K562 (cell line): ENCODE measurements around the gene NACC1. TPM values are rescaled to one million over a fixed set of nuclear protein-coding genes. Genes with fewer than 3 reads are reported as not detected.
A peak's percentile ranks its signal among the peaks of the same experiment; 100 is the strongest.

Experiments
- CBX2 ChIP-seq: fragments of 200-600 bp; sonication (generic); IDR thresholded peaks from one replicate; pipeline ENCODE4 v1.6.1; 2012; ENCODE audit warnings: mild to moderate bottlenecking, low read length, inconsistent platforms; ENCODE audit not compliant: insufficient read depth, poor library complexity, severe bottlenecking
- CEBPG ChIP-seq, 3 experiments: fragments of 200-800 bp in 1 of 3; sonication (Bioruptor generic) in 1 of 3; sonication (generic) in 1 of 3; formaldehyde crosslinking in 1 of 3; IDR thresholded peaks in 2 of 3; conservative IDR thresholded peaks in 1 of 3; 2 replicates each; pipeline versions ENCODE4 v1.6.1 to v1.8.0; 2016 to 2022; ENCODE audit warnings: missing compliant biosample characterization in 2 of 3, missing genetic modification characterization in 2 of 3, mild to moderate bottlenecking in 1 of 3, missing genetic modification reagents in 1 of 3
- CHD1 ChIP-seq: fragments of 200-600 bp; sonication (generic); IDR thresholded peaks from one replicate; pipeline ENCODE4 v1.6.1; 2012; ENCODE audit warnings: mild to moderate bottlenecking, moderate library complexity, low read length, inconsistent platforms
- DPF2 ChIP-seq: fragments of 450-650 bp; IDR thresholded peaks from 2 replicates; pipeline ENCODE4 v1.6.1; 2016
- EGR1 ChIP-seq: fragments of 450-650 bp; conservative IDR thresholded peaks from 2 replicates; pipeline ENCODE4 v1.6.1; 2017; ENCODE audit warnings: mild to moderate bottlenecking
- ESRRA ChIP-seq: fragments of 450-650 bp; IDR thresholded peaks from 2 replicates; pipeline ENCODE4 v1.6.1; 2014; ENCODE audit warnings: low read depth, mild to moderate bottlenecking, moderate library complexity, borderline replicate concordance
- EZH2 ChIP-seq: IDR thresholded peaks from 2 replicates; pipeline ENCODE4 v1.6.1; 2012; ENCODE audit warnings: low read depth, mild to moderate bottlenecking, inconsistent platforms, low read length, borderline replicate concordance
- HDAC1 ChIP-seq, 2 experiments: fragments of 450-650 bp; IDR thresholded peaks; 2 replicates each; pipeline ENCODE4 v1.6.1; 2016 to 2017; ENCODE audit warnings: inconsistent platforms in 1 of 2, mild to moderate bottlenecking in 1 of 2, moderate library complexity in 1 of 2
- NCOA4 ChIP-seq: fragments of 450-650 bp; IDR thresholded peaks from 2 replicates; pipeline ENCODE4 v1.6.1; 2018; ENCODE audit warnings: mild to moderate bottlenecking; ENCODE audit not compliant: partially characterized antibody
- SIRT6 ChIP-seq: IDR thresholded peaks from one replicate; pipeline ENCODE4 v1.6.1; 2012; ENCODE audit warnings: low read depth, mild to moderate bottlenecking, control low read depth, inconsistent platforms, low read length, moderate library complexity
- ZNF165 ChIP-seq: fragments of 250-450 bp; sonication (Bioruptor Pico); IDR thresholded peaks from 2 replicates; pipeline ENCODE4 v1.4.0; 2020; ENCODE audit warnings: borderline replicate concordance
- polyA plus RNA-seq, 8 experiments: library from polyadenylated mRNA; depleted of rRNA in 4 of 8; stranded (reverse) in 5 of 8; unstranded in 3 of 8; fragments of >200 nt; fragmentation: Nextera tagmentation in 2 of 8; fragmentation: Illumina TruSeq in 1 of 8; extraction: Ambion mirVana in 2 of 8; extraction: Trizol in 1 of 8; gene quantifications; 2 replicates each; pipeline versions ENCODE4 v1.2.1 to v1.2.3, GENCODE V29; 2011 to 2014; ENCODE audit warnings: inconsistent platforms in 1 of 8, missing spikeins in 1 of 8
- total RNA-seq, 7 experiments: library from RNA; depleted of rRNA in 6 of 7; stranded (reverse); fragments of >200 nt in 6 of 7; fragmentation: Illumina TruSeq in 2 of 7; extraction: Trizol in 2 of 7; gene quantifications; 2 replicates each; pipeline versions ENCODE4 v1.2.1 to v1.2.3, GENCODE V29; 2011 to 2021; ENCODE audit warnings: low replicate concordance in 1 of 7
- TF ChIP-seq, protein P1 (sequence below): sonication (generic); formaldehyde crosslinking; IDR thresholded peaks from 2 replicates; pipeline ENCODE4 v1.8.0; 2023; ENCODE audit warnings: missing genetic modification reagents, mild to moderate bottlenecking, borderline replicate concordance
- TF ChIP-seq, protein P2 (sequence below): fragments of 450-650 bp; formaldehyde crosslinking; IDR thresholded peaks from 2 replicates; pipeline ENCODE4 v1.4.0; 2020; ENCODE audit warnings: mild to moderate bottlenecking, moderate library complexity
- TF ChIP-seq, protein P3 (sequence below): fragments of 250-450 bp; sonication (Bioruptor Pico); IDR thresholded peaks from 2 replicates; pipeline ENCODE4 v1.8.0; 2022; ENCODE audit warnings: inconsistent platforms, mild to moderate bottlenecking, moderate library complexity, borderline replicate concordance
- TF ChIP-seq, protein P4 (sequence below): fragments of 250-450 bp; sonication (Bioruptor Pico); IDR thresholded peaks from 2 replicates; pipeline ENCODE4 v1.4.0; 2020; ENCODE audit warnings: mild to moderate bottlenecking, moderate library complexity

Gene NACC1
- total and polyA plus RNA-seq, 9 of the 15 experiments (the other 6 are each of a cell fraction or from before 2014, with no cell fraction given) = 0.04 to 96.6 (median 25.8) TPM

DNA sequence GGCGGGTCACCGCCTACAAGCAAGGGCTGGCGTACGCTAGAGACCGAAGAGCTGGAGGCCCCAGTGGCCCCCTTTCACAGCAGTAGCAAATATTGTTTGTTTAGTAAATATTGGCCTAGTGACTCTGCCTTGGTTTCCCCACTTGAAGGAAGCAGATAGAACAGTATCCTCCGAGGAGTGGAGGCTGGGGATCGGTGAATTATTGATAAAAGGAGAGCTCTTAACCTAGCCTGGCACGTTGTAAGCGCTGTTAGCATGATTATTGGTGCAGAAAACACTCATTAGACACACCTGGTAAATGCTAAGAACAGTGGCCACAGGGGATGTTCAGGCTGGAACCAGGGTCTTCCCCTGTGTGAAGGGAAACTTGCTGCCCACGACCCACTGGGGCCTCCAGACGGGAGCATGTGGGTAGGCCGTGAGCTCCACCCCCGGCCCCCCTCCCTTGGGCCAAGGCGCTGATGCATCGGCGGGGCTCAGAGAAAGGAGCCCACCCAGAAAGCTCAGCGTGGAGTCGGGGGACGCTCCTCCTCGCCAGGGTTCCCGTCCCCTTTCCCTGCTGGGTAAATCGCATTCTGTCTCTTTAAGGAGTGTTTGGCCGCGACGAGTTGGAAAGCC, 34.4 kb downstream of the NACC1 start (continued):
- TF ChIP-seq, protein P1, sequence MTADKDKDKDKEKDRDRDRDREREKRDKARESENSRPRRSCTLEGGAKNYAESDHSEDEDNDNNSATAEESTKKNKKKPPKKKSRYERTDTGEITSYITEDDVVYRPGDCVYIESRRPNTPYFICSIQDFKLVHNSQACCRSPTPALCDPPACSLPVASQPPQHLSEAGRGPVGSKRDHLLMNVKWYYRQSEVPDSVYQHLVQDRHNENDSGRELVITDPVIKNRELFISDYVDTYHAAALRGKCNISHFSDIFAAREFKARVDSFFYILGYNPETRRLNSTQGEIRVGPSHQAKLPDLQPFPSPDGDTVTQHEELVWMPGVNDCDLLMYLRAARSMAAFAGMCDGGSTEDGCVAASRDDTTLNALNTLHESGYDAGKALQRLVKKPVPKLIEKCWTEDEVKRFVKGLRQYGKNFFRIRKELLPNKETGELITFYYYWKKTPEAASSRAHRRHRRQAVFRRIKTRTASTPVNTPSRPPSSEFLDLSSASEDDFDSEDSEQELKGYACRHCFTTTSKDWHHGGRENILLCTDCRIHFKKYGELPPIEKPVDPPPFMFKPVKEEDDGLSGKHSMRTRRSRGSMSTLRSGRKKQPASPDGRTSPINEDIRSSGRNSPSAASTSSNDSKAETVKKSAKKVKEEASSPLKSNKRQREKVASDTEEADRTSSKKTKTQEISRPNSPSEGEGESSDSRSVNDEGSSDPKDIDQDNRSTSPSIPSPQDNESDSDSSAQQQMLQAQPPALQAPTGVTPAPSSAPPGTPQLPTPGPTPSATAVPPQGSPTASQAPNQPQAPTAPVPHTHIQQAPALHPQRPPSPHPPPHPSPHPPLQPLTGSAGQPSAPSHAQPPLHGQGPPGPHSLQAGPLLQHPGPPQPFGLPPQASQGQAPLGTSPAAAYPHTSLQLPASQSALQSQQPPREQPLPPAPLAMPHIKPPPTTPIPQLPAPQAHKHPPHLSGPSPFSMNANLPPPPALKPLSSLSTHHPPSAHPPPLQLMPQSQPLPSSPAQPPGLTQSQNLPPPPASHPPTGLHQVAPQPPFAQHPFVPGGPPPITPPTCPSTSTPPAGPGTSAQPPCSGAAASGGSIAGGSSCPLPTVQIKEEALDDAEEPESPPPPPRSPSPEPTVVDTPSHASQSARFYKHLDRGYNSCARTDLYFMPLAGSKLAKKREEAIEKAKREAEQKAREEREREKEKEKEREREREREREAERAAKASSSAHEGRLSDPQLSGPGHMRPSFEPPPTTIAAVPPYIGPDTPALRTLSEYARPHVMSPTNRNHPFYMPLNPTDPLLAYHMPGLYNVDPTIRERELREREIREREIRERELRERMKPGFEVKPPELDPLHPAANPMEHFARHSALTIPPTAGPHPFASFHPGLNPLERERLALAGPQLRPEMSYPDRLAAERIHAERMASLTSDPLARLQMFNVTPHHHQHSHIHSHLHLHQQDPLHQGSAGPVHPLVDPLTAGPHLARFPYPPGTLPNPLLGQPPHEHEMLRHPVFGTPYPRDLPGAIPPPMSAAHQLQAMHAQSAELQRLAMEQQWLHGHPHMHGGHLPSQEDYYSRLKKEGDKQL (CRISPR knock-in tag) = no peak
- TF ChIP-seq DPF2 = no peak
- peak; percentile 28; the same call in 1 of the 2 replicates for TF ChIP-seq ESRRA
- TF ChIP-seq, protein P2, sequence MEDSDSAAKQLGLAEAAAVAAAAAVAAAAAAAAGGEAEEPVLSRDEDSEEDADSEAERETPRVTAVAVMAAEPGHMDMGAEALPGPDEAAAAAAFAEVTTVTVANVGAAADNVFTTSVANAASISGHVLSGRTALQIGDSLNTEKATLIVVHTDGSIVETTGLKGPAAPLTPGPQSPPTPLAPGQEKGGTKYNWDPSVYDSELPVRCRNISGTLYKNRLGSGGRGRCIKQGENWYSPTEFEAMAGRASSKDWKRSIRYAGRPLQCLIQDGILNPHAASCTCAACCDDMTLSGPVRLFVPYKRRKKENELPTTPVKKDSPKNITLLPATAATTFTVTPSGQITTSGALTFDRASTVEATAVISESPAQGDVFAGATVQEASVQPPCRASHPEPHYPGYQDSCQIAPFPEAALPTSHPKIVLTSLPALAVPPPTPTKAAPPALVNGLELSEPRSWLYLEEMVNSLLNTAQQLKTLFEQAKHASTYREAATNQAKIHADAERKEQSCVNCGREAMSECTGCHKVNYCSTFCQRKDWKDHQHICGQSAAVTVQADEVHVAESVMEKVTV (CRISPR knock-in tag) = no peak
- no peak for TF ChIP-seq ZNF165 (CRISPR knock-in tag)
- TF ChIP-seq NCOA4 = no peak
- TF ChIP-seq, protein P3, sequence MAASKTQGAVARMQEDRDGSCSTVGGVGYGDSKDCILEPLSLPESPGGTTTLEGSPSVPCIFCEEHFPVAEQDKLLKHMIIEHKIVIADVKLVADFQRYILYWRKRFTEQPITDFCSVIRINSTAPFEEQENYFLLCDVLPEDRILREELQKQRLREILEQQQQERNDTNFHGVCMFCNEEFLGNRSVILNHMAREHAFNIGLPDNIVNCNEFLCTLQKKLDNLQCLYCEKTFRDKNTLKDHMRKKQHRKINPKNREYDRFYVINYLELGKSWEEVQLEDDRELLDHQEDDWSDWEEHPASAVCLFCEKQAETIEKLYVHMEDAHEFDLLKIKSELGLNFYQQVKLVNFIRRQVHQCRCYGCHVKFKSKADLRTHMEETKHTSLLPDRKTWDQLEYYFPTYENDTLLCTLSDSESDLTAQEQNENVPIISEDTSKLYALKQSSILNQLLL (CRISPR knock-in tag) = no peak
- TF ChIP-seq, protein P4, sequence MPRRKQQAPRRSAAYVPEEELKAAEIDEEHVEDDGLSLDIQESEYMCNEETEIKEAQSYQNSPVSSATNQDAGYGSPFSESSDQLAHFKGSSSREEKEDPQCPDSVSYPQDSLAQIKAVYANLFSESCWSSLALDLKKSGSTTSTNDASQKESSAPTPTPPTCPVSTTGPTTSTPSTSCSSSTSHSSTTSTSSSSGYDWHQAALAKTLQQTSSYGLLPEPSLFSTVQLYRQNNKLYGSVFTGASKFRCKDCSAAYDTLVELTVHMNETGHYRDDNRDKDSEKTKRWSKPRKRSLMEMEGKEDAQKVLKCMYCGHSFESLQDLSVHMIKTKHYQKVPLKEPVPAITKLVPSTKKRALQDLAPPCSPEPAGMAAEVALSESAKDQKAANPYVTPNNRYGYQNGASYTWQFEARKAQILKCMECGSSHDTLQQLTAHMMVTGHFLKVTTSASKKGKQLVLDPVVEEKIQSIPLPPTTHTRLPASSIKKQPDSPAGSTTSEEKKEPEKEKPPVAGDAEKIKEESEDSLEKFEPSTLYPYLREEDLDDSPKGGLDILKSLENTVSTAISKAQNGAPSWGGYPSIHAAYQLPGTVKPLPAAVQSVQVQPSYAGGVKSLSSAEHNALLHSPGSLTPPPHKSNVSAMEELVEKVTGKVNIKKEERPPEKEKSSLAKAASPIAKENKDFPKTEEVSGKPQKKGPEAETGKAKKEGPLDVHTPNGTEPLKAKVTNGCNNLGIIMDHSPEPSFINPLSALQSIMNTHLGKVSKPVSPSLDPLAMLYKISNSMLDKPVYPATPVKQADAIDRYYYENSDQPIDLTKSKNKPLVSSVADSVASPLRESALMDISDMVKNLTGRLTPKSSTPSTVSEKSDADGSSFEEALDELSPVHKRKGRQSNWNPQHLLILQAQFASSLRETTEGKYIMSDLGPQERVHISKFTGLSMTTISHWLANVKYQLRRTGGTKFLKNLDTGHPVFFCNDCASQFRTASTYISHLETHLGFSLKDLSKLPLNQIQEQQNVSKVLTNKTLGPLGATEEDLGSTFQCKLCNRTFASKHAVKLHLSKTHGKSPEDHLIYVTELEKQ (CRISPR knock-in tag) = no peak
- TF ChIP-seq CHD1 = peak; percentile 85
- TF ChIP-seq EZH2 = no peak
- no peak for TF ChIP-seq CBX2
- TF ChIP-seq EGR1 = no peak
- 0 out of 2 replicates have a peak, but pooled peaks have one; percentile 19 for TF ChIP-seq CEBPG (CRISPR knock-in tag; IDR thresholded peaks at IDR 0.05)
- no peak for TF ChIP-seq CEBPG (tag; conservative IDR thresholded peaks at IDR 0.05 in 1 of 2, IDR thresholded peaks at IDR 0.05 in 1 of 2)
- TF ChIP-seq SIRT6 = no peak
- no peak for TF ChIP-seq HDAC1 (IDR thresholded peaks at IDR 0.05)
